Measurements from ENCODE around the gene C3orf80.
"Not testable (repeated sequence)": the region's sequence is repeated elsewhere in the genome, so short reads cannot be mapped to it uniquely, and the experiment has no call there.

C3orf80 gene

GRCh38 chr3:160192310-160193029, 32.8 kb upstream of the C3orf80 start:
- H3K9me3 ChIP-seq (ENCODE audit: control insufficient read depth, insufficient read depth, low read length) = no peaks in the 10 kb centered on the region
- H3K36me3 ChIP-seq (ENCODE audit: control insufficient read depth, insufficient read depth, low read length) = no peaks in the 10 kb centered on the region
- no peak overlapping the region for H3K9ac ChIP-seq (ENCODE audit: low read depth, low read length)
- H3K4me1 ChIP-seq (ENCODE audit: control insufficient read depth, insufficient read depth, low read length) = no peaks in the 10 kb centered on the region
- H3K4me3 ChIP-seq (ENCODE audit: low read depth, low read length) = no peak overlapping the region
- no peaks in the 10 kb centered on the region for H3K27me3 ChIP-seq (ENCODE audit: control insufficient read depth, insufficient read depth, low read length)
- H3K27ac ChIP-seq (ENCODE audit: low read depth, low read length) = no peak overlapping the region

GRCh38 chr3:160193644-160194192, 31.5 kb upstream of the C3orf80 start:
- Histone ChIP-seq H3K36me3 (ENCODE audit: control insufficient read depth, insufficient read depth, low read length) (no peaks in the 10 kb centered on the region), H3K27ac (ENCODE audit: low read depth, low read length) (no peak overlapping the region), H3K9me3 (ENCODE audit: control insufficient read depth, insufficient read depth, low read length) (no peaks in the 10 kb centered on the region), H3K4me1 (ENCODE audit: control insufficient read depth, insufficient read depth, low read length) (no peaks in the 10 kb centered on the region), H3K27me3 (ENCODE audit: control insufficient read depth, insufficient read depth, low read length) (no peaks in the 10 kb centered on the region), H3K9ac (ENCODE audit: low read depth, low read length) (no peak overlapping the region), H3K4me3 (ENCODE audit: low read depth, low read length) (no peak overlapping the region)

GRCh38 chr3:160194438-160194837, 30.8 kb upstream of the C3orf80 start:
- Histone ChIP-seq H3K9ac (ENCODE audit: low read depth, low read length) (no peak overlapping the region), H3K4me1 (ENCODE audit: control insufficient read depth, insufficient read depth, low read length) (no peaks in the 10 kb centered on the region), H3K4me3 (ENCODE audit: low read depth, low read length) (no peak overlapping the region), H3K9me3 (ENCODE audit: control insufficient read depth, insufficient read depth, low read length) (no peaks in the 10 kb centered on the region), H3K27me3 (ENCODE audit: control insufficient read depth, insufficient read depth, low read length) (no peaks in the 10 kb centered on the region), H3K27ac (ENCODE audit: low read depth, low read length) (no peak overlapping the region), H3K36me3 (ENCODE audit: control insufficient read depth, insufficient read depth, low read length) (no peaks in the 10 kb centered on the region)

- Histone ChIP-seq H3K4me3 (ENCODE audit: low read depth, low read length) (no peak overlapping the region), H3K27me3 (ENCODE audit: control insufficient read depth, insufficient read depth, low read length) (no peaks in the 10 kb centered on the region), H3K4me1 (ENCODE audit: control insufficient read depth, insufficient read depth, low read length) (no peaks in the 10 kb centered on the region), H3K27ac (ENCODE audit: low read depth, low read length) (no peak overlapping the region), H3K9ac (ENCODE audit: low read depth, low read length) (no peak overlapping the region), H3K9me3 (ENCODE audit: control insufficient read depth, insufficient read depth, low read length) (no peaks in the 10 kb centered on the region), H3K36me3 (ENCODE audit: control insufficient read depth, insufficient read depth, low read length) (no peaks in the 10 kb centered on the region)
Measured at GRCh38 chr3:160195106-160195505, 30.1 kb upstream of the C3orf80 start.

GRCh38 chr3:160196511-160197104, 28.6 kb upstream of the C3orf80 start:
- H3K36me3 ChIP-seq (ENCODE audit: control insufficient read depth, insufficient read depth, low read length) = no peaks in the 10 kb centered on the region
- no peak overlapping the region for H3K9ac ChIP-seq (ENCODE audit: low read depth, low read length)
- no peaks in the 10 kb centered on the region for H3K27me3 ChIP-seq (ENCODE audit: control insufficient read depth, insufficient read depth, low read length)
- H3K27ac ChIP-seq (ENCODE audit: low read depth, low read length) = no peak overlapping the region
- H3K4me1 ChIP-seq (ENCODE audit: control insufficient read depth, insufficient read depth, low read length) = no peaks in the 10 kb centered on the region
- no peaks in the 10 kb centered on the region for H3K9me3 ChIP-seq (ENCODE audit: control insufficient read depth, insufficient read depth, low read length)
- no peak overlapping the region for H3K4me3 ChIP-seq (ENCODE audit: low read depth, low read length)

GRCh38 chr3:160199108-160199507, 26.1 kb upstream of the C3orf80 start:
- Histone ChIP-seq H3K9me3 (ENCODE audit: control insufficient read depth, insufficient read depth, low read length) (no peaks in the 10 kb centered on the region), H3K4me3 (ENCODE audit: low read depth, low read length) (no peak overlapping the region), H3K27me3 (ENCODE audit: control insufficient read depth, insufficient read depth, low read length) (no peaks in the 10 kb centered on the region), H3K36me3 (ENCODE audit: control insufficient read depth, insufficient read depth, low read length) (no peaks in the 10 kb centered on the region), H3K4me1 (ENCODE audit: control insufficient read depth, insufficient read depth, low read length) (no peaks in the 10 kb centered on the region), H3K9ac (ENCODE audit: low read depth, low read length) (no peak overlapping the region), H3K27ac (ENCODE audit: low read depth, low read length) (no peak overlapping the region)

- no peak overlapping the region for H3K9ac ChIP-seq (ENCODE audit: low read depth, low read length)
- H3K27ac ChIP-seq (ENCODE audit: low read depth, low read length) = no peak overlapping the region
- no peaks in the 10 kb centered on the region for H3K36me3 ChIP-seq (ENCODE audit: control insufficient read depth, insufficient read depth, low read length)
- no peaks in the 10 kb centered on the region for H3K4me1 ChIP-seq (ENCODE audit: control insufficient read depth, insufficient read depth, low read length)
- no peaks in the 10 kb centered on the region for H3K27me3 ChIP-seq (ENCODE audit: control insufficient read depth, insufficient read depth, low read length)
- no peak overlapping the region for H3K4me3 ChIP-seq (ENCODE audit: low read depth, low read length)
- no peaks in the 10 kb centered on the region for H3K9me3 ChIP-seq (ENCODE audit: control insufficient read depth, insufficient read depth, low read length)
Measured at GRCh38 chr3:160200353-160200752, 24.9 kb upstream of the C3orf80 start.

GRCh38 chr3:160204396-160205011, 20.7 kb upstream of the C3orf80 start:
- not testable (repeated sequence) for H3K27me3 ChIP-seq (ENCODE audit: control insufficient read depth, insufficient read depth, low read length); H3K9me3 ChIP-seq (ENCODE audit: control insufficient read depth, insufficient read depth, low read length); H3K27ac ChIP-seq (ENCODE audit: low read depth, low read length); H3K36me3 ChIP-seq (ENCODE audit: control insufficient read depth, insufficient read depth, low read length); H3K9ac ChIP-seq (ENCODE audit: low read depth, low read length); H3K4me3 ChIP-seq (ENCODE audit: low read depth, low read length); H3K4me1 ChIP-seq (ENCODE audit: control insufficient read depth, insufficient read depth, low read length)

GRCh38 chr3:160205606-160206005, 19.6 kb upstream of the C3orf80 start:
- Histone ChIP-seq H3K27ac (ENCODE audit: low read depth, low read length) (no peak overlapping the region), H3K4me3 (ENCODE audit: low read depth, low read length) (no peak overlapping the region), H3K27me3 (ENCODE audit: control insufficient read depth, insufficient read depth, low read length) (no peaks in the 10 kb centered on the region), H3K4me1 (ENCODE audit: control insufficient read depth, insufficient read depth, low read length) (no peaks in the 10 kb centered on the region), H3K9me3 (ENCODE audit: control insufficient read depth, insufficient read depth, low read length) (no peaks in the 10 kb centered on the region), H3K9ac (ENCODE audit: low read depth, low read length) (no peak overlapping the region), H3K36me3 (ENCODE audit: control insufficient read depth, insufficient read depth, low read length) (no peaks in the 10 kb centered on the region)

- H3K9ac ChIP-seq (ENCODE audit: low read depth, low read length) = no peak overlapping the region
- no peak overlapping the region for H3K27ac ChIP-seq (ENCODE audit: low read depth, low read length)
- H3K4me1 ChIP-seq (ENCODE audit: control insufficient read depth, insufficient read depth, low read length) = 0 out of 2 replicates have a peak, but pooled peaks cover 2% of the 10 kb centered on the region
- no peaks in the 10 kb centered on the region for H3K36me3 ChIP-seq (ENCODE audit: control insufficient read depth, insufficient read depth, low read length)
- no peaks in the 10 kb centered on the region for H3K27me3 ChIP-seq (ENCODE audit: control insufficient read depth, insufficient read depth, low read length)
- no peaks in the 10 kb centered on the region for H3K9me3 ChIP-seq (ENCODE audit: control insufficient read depth, insufficient read depth, low read length)
- H3K4me3 ChIP-seq (ENCODE audit: low read depth, low read length) = no peak overlapping the region
Measured at GRCh38 chr3:160210341-160210740, 14.9 kb upstream of the C3orf80 start.

GRCh38 chr3:160210799-160211221, 14.4 kb upstream of the C3orf80 start:
- H3K27ac ChIP-seq (ENCODE audit: low read depth, low read length) = no peak overlapping the region
- 0 out of 2 replicates have a peak, but pooled peaks cover 2% of the 10 kb centered on the region for H3K4me1 ChIP-seq (ENCODE audit: control insufficient read depth, insufficient read depth, low read length)
- H3K4me3 ChIP-seq (ENCODE audit: low read depth, low read length) = no peak overlapping the region

More at GRCh38 chr3:160210799-160211221, 14.4 kb upstream of the C3orf80 start:
- H3K9ac ChIP-seq (ENCODE audit: low read depth, low read length) = no peak overlapping the region
- no peaks in the 10 kb centered on the region for H3K36me3 ChIP-seq (ENCODE audit: control insufficient read depth, insufficient read depth, low read length)
- H3K27me3 ChIP-seq (ENCODE audit: control insufficient read depth, insufficient read depth, low read length) = no peaks in the 10 kb centered on the region
- H3K9me3 ChIP-seq (ENCODE audit: control insufficient read depth, insufficient read depth, low read length) = no peaks in the 10 kb centered on the region

All from HUES48 (cell line).